Gastrocnemius medialis (tissue), 4 donors: ENCODE measurements around the gene WDR62. TPM values are rescaled to one million over a fixed set of nuclear protein-coding genes. Genes with fewer than 3 reads are reported as not detected.

Experiments
- ATAC-seq, 2 donors: fragments of 150-250 bp; one replicate each; pipeline ENCODE4 v1.9.1; 2016
- DNase-seq, 2 donors: peaks; one replicate each; pipeline ENCODE4 v3.0.0-alpha.2; 2019
- H3K27ac ChIP-seq, 4 donors: fragments of 200-600 bp; sonication (generic); 1 replicate in 1 of 4; 2 replicates in 3 of 4; pipeline ENCODE4 v1.5.1; 2016 to 2018; ENCODE audit warnings: mild to moderate bottlenecking in 2 of 4, moderate library complexity in 1 of 4
- H3K27me3 ChIP-seq, 3 donors: fragments of 200-600 bp; sonication (generic) in 2 of 3; 1 replicate in 1 of 3; 2 replicates in 2 of 3; pipeline versions ENCODE4 v1.5.1 to v1.6.0; 2016 to 2019; ENCODE audit warnings: mild to moderate bottlenecking in 1 of 3, moderate library complexity in 1 of 3
- H3K36me3 ChIP-seq, 2 donors: fragments of 200-600 bp; sonication (generic) in 1 of 2; one replicate each; pipeline ENCODE4 v1.5.1; 2017 to 2018
- H3K4me1 ChIP-seq, 2 donors: fragments of 200-600 bp; sonication (generic) in 1 of 2; one replicate each; pipeline ENCODE4 v1.5.1; 2016 to 2017; ENCODE audit warnings: mild to moderate bottlenecking in 2 of 2
- H3K4me3 ChIP-seq, 4 donors: fragments of 200-600 bp; sonication (generic) in 3 of 4; 1 replicate in 1 of 4; 2 replicates in 3 of 4; pipeline ENCODE4 v1.5.1; 2016 to 2019; ENCODE audit warnings: mild to moderate bottlenecking in 2 of 4
- H3K9me3 ChIP-seq, 3 donors: fragments of 200-600 bp; sonication (generic) in 2 of 3; 1 replicate in 1 of 3; 2 replicates in 2 of 3; pipeline ENCODE4 v1.5.1; 2016 to 2019
- POLR2A ChIP-seq, 2 donors: fragments of 450-650 bp; IDR thresholded peaks; one replicate each; pipeline ENCODE4 v1.6.1; 2017; ENCODE audit warnings: antibody characterized with exemption in 2 of 2, mild to moderate bottlenecking in 2 of 2, moderate library complexity in 2 of 2
- in situ Hi-C, 4 donors: fragments of 200-750 bp; cut with MboI; loops; one replicate each; pipeline versions ENCODE4 v1.15.0 to v1.8.0; 2017; ENCODE audit warnings: low sequenced_read_pairs in 4 of 4
- intact Hi-C: fragments of 100-400 bp; cut with DNase I; formaldehyde crosslinking; loops from one replicate; pipeline ENCODE4 v1.15.1; 2023; ENCODE audit warnings: low total_unique reads
- total RNA-seq, 4 donors: library from RNA; depleted of rRNA; stranded (reverse); fragments of >200 nt; gene quantifications; one replicate each; pipeline versions ENCODE4 v1.1.0 to v1.2.3, GENCODE V29; 2016
- TF ChIP-seq, protein P1 (sequence below), 5 experiments: fragments of 450-650 bp in 3 of 5; fragments of 200-600 bp in 2 of 5; sonication (generic) in 2 of 5; IDR thresholded peaks in 4 of 5; conservative IDR thresholded peaks in 1 of 5; 1 replicate in 4 of 5; 2 replicates in 1 of 5; pipeline ENCODE4 v1.5.1; 2016 to 2019; ENCODE audit warnings: antibody characterized with exemption in 5 of 5, mild to moderate bottlenecking in 3 of 5, moderate library complexity in 3 of 5

The WDR62 gene
- total RNA-seq, 4 donors from 2014 or later: 0.20 to 2.1 (median 1.0) TPM

DNA sequence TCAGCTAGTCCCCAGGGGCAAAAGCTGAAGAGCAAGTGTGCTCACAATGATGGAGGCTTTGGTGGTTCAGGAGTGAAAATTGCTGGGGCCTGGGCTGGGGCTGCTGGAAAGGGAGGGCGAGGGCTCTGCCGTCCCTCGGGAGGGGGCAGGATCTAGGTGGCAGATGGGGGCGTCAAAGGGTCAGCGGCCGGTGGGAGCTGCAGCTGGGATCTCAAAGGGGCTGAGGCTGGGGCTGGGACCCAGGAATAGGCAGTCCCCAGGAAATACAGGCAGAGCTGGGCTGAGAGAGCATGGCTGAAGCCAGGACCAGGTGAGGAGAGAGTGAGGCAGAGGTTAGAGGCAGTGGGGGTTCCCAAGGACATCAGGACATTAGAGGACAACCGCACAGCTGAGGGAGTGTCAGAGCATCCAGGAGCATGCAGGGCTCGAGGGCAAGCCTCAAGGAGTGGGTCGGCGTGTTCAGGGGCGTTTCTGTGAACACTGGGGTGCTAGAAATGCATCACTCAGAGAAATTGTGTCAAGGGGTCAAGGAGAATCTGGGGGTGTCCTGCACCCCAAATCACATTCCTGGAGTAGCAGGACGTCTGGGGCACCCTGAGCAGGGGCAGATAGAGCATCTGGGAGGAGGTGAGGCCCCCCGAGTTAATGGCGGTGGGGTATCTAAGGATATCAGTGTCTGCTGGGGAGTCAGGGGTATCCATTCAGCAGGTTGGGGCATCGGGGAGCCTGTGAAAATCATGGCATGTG, 44.9 kb upstream of the WDR62 start:
- H3K4me1 ChIP-seq: peaks cover 5 to 16% of the 10 kb centered on the region in 2 donors
- no peak for ATAC-seq
- peaks cover 0 to 5% (median 0%) of the 10 kb centered on the region in 3 donors for H3K27me3 ChIP-seq
- H3K9me3 ChIP-seq: no peaks in the 10 kb centered on the region
- TF ChIP-seq, protein P1, sequence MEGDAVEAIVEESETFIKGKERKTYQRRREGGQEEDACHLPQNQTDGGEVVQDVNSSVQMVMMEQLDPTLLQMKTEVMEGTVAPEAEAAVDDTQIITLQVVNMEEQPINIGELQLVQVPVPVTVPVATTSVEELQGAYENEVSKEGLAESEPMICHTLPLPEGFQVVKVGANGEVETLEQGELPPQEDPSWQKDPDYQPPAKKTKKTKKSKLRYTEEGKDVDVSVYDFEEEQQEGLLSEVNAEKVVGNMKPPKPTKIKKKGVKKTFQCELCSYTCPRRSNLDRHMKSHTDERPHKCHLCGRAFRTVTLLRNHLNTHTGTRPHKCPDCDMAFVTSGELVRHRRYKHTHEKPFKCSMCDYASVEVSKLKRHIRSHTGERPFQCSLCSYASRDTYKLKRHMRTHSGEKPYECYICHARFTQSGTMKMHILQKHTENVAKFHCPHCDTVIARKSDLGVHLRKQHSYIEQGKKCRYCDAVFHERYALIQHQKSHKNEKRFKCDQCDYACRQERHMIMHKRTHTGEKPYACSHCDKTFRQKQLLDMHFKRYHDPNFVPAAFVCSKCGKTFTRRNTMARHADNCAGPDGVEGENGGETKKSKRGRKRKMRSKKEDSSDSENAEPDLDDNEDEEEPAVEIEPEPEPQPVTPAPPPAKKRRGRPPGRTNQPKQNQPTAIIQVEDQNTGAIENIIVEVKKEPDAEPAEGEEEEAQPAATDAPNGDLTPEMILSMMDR (IDR thresholded peaks at IDR 0.05 in 4 of 5, conservative IDR thresholded peaks at IDR 0.05 in 1 of 5): no peak
- H3K36me3 ChIP-seq: no peaks in the 10 kb centered on the region
- intact Hi-C loops (no loop called here), in situ Hi-C loops (no loop called here)
- H3K27ac ChIP-seq: peak overlapping the region in 1 of 4 donors; percentile 33
- DNase-seq: no peak
- H3K4me3 ChIP-seq: peak overlapping the region; percentile 22 to 46 (median 39)

DNA sequence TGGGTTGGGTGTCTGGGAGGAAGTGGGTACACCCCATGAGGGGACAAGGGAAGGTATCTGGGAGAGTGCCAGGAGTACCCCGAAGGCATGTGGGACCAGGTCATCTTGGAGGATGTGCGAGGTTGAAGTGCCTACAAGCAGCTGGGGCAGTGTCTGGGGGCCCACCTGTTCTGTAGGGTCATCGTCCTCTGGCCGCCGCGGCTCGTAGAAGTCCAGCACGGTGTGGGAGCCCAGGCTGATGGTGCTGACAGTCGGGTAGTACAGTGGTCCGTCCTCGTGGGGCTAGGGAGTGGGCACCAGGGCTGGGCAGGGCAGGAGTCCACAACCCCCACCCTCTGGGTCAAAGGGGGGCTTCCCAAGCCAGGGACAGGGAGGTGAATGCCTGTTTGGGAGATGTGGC, 44.3 kb upstream of the WDR62 start:
- no peak for TF ChIP-seq POLR2A (IDR thresholded peaks at IDR 0.05)
- TF ChIP-seq, protein P1 (IDR thresholded peaks at IDR 0.05 in 4 of 5, conservative IDR thresholded peaks at IDR 0.05 in 1 of 5): no peak
- DNase-seq (no peak), ATAC-seq (no peak)
- Histone ChIP-seq H3K4me3 (no peak overlapping the region), H3K27me3 (peaks cover 0 to 5% (median 0%) of the 10 kb centered on the region in 3 donors), H3K9me3 (no peaks in the 10 kb centered on the region), H3K4me1 (peaks cover 5 to 16% of the 10 kb centered on the region in 2 donors), H3K36me3 (no peaks in the 10 kb centered on the region), H3K27ac (no peak overlapping the region)
- intact Hi-C loops (no loop called here), in situ Hi-C loops (no loop called here)

DNA sequence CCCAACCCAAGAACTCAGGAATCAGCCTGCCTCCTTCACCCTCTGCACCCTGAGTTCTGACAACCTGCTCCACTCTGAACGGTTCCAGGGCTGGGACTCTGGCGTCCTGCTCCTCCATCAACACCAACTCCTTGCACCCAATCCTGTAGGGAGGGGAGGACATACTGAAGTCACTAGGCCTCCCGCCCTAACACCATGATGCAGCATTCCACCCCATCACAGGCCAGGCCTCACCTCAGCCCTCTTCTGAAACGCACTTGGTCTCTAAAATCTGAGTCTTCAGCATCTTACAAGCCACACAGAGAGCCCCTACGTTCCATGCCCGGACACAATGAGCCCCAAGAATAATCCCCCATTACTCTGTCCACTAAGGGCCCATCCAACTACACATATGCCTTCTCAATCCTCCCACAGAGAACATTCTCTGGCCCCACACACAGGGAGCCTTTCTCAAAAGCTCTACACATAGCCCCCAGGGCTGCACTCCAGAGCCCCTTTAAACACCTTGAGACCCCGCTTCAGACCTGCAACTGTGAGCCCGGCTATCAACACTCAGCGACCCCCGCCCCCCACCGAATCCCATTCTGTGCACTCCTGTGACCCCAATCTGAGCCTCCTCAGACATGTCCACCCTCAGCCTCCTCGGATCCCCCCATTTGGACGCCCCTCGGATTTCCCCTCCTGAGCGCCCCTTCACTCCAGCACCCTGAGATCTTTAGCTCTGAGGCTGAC, 41.3 kb upstream of the WDR62 start:
- Histone ChIP-seq H3K27me3 (peaks cover 0 to 5% (median 0%) of the 10 kb centered on the region in 3 donors), H3K36me3 (no peaks in the 10 kb centered on the region), H3K4me3 (peak overlapping the region; percentile 71 to 95 (median 88)), H3K4me1 (peaks cover 5 to 16% of the 10 kb centered on the region in 2 donors), H3K9me3 (no peaks in the 10 kb centered on the region), H3K27ac (peak overlapping the region; percentile 83 to 89 (median 86))
- TF ChIP-seq POLR2A (IDR thresholded peaks at IDR 0.05): no peak
- TF ChIP-seq, protein P1 (IDR thresholded peaks at IDR 0.05 in 4 of 5, conservative IDR thresholded peaks at IDR 0.05 in 1 of 5): no peak
- ATAC-seq: no peak
- in situ Hi-C loops (no loop called here), intact Hi-C loops (loop anchor here (1.0 kb wide), 3 partner anchors 18 to 102 kb away; partner anchors contain the start of genes SDHAF1, TBCB, THAP8 and WDR62)
- no peak for DNase-seq

DNA sequence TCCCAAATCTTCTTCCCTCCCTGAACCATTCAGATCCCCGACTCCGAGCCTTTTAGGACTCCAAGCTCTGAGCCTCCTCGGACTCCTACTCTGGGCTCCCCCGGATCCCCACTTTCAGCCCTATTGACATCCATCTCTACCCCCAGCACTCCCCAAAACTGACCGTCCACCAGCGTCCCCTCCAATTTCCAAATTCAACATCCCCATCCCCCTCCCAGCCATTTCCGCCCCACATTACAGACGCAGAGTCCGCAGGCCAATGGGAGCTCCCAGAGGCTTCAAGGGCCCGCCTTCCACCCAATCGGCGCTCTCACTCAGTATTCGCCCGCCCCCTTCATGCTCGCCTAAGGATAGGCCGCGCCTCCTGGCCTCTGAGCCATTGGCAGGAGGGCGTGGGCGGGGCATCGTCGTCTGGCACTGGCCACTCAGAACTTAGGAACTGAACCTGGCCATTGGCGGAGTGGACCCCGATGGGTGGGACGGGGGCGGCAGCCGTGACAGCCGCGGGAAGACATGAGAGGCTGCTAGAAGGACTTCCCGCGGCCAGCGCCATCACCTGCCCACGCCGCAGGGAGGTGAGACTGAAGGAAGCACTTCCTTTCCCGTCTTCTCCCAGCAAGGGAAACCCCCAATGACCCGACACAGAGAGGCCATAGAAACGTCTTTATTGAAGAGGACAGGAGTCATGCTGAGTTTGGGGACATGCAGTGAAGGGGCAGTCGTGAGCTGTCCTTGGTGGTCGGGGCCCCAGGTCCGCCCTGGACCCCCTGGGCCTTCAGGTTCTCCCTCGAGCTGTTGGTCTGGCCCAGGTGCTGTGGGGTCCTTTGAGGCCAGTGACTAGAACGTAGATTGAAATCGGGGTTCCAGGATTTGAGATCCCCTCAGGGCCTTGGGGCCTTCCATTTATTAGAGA, 40.4 kb upstream of the WDR62 start, which contains the start of gene ALKBH6:
Gene ALKBH6 (minus strand): TSS at position 202 of the 913 bp plus-strand sequence. CDS start 816 bp downstream, outside the sequence.
- intact Hi-C loops (loop anchor here (1.0 kb wide), 3 partner anchors 19 to 101 kb away; partner anchors contain the start of genes SDHAF1, TBCB, THAP8 and WDR62), in situ Hi-C loops (no loop called here)
- Histone ChIP-seq H3K27me3 (peaks cover 0 to 5% (median 0%) of the 10 kb centered on the region in 3 donors), H3K27ac (peak within 1 kb of the TSS; percentile 83 to 89 (median 86)), H3K36me3 (no peaks in the 10 kb centered on the region), H3K4me1 (peaks cover 5 to 16% of the 10 kb centered on the region in 2 donors), H3K9me3 (no peaks in the 10 kb centered on the region), H3K4me3 (peak within 1 kb of the TSS; percentile 71 to 95 (median 88))
- peak; percentile 98 to 99 for ATAC-seq
- peak; percentile 99 to 100 for DNase-seq
- TF ChIP-seq POLR2A (IDR thresholded peaks at IDR 0.05): peak in 1 of 2 donors; percentile 16
- TF ChIP-seq, protein P1 (IDR thresholded peaks at IDR 0.05 in 4 of 5, conservative IDR thresholded peaks at IDR 0.05 in 1 of 5): peak in 1 of 5 experiments; percentile 16
